ENCODE results near the gene ELP4.
A peak's percentile ranks its signal among the peaks of the same experiment; 100 is the strongest.

ELP4 gene

GRCh38 chr11:31806928-31807798 lies 297.6 kb downstream of the ELP4 start:
- H3K36me3 ChIP-seq (ENCODE audit: control insufficient read depth, insufficient read depth, low read length), result no peaks in the 10 kb centered on the region
- no peak overlapping the region for H3K27ac ChIP-seq (ENCODE audit: insufficient read depth, low read depth, low read length, poor library complexity, severe bottlenecking)

DNA sequence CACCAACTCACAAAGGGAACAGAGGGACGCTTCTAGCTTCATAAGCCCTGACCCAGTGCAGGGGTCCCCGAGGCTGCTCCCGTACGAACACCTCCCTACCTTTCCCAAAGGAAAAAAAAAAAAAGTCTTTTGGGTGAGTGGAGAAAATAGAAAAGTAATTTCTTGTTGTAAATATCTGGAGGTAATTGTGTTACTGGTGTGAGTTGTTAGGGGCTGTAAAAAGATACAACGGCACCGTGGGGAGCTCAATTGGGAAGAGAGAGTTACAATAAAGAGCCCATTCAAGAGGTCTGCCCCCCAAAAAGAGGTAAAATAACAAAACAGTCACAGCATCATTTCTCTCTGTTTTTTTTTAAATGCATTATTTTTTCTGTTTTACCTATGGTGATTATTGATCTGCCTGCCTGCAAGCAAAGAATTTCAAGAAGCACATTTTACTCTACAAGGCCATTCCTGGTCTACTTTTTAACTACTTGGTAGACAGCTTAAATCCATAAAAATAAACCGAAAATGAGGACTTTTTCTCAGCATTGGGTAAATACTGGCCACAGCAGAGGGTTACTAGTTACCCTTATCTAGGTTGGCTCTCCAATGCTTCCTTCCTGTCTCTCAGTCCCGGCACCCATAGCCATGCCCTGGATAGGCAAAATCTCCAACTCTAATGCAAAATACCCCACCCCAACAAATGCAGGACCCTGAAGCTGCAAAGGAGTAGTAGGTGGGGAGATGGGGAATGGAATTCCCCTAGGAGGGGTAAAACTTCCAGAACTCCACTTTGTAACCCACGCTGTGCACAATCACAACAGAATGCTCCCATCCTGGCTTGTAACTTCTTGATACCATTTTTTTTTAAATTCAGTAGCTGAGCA lies 298.5 kb downstream of the ELP4 start:
- peak overlapping the region; percentile 67 for H3K4me3 ChIP-seq (ENCODE audit: insufficient read depth, low read depth, low read length)
- WGBS, 2 experiments, result 3% methylated on average over 7 to 9 of the region's 9 CpGs
- peaks cover 45% of the 10 kb centered on the region for H3K4me1 ChIP-seq (ENCODE audit: control insufficient read depth, insufficient read depth, low read length)
- H3K27ac ChIP-seq (ENCODE audit: insufficient read depth, low read depth, low read length, poor library complexity, severe bottlenecking), result no peak overlapping the region
- H3K36me3 ChIP-seq (ENCODE audit: control insufficient read depth, insufficient read depth, low read length), result no peaks in the 10 kb centered on the region
- no peaks in the 10 kb centered on the region for H3K9me3 ChIP-seq (ENCODE audit: control insufficient read depth, low read length)
- peaks cover 100% of the 10 kb centered on the region for H3K27me3 ChIP-seq (ENCODE audit: control insufficient read depth, insufficient read depth, low read length, poor library complexity, severe bottlenecking)

More at GRCh38 chr11:31806928-31807798, 297.6 kb downstream of the ELP4 start:
- Histone ChIP-seq H3K4me1 (ENCODE audit: control insufficient read depth, insufficient read depth, low read length) (peaks cover 37% of the 10 kb centered on the region), H3K27me3 (ENCODE audit: control insufficient read depth, insufficient read depth, low read length, poor library complexity, severe bottlenecking) (peaks cover 100% of the 10 kb centered on the region), H3K4me3 (ENCODE audit: insufficient read depth, low read depth, low read length) (peak overlapping the region; percentile 67), H3K9me3 (ENCODE audit: control insufficient read depth, low read length) (no peaks in the 10 kb centered on the region)
- 5 to 6% methylated on average over 13 of the region's 13 CpGs for WGBS, 2 experiments

DNA sequence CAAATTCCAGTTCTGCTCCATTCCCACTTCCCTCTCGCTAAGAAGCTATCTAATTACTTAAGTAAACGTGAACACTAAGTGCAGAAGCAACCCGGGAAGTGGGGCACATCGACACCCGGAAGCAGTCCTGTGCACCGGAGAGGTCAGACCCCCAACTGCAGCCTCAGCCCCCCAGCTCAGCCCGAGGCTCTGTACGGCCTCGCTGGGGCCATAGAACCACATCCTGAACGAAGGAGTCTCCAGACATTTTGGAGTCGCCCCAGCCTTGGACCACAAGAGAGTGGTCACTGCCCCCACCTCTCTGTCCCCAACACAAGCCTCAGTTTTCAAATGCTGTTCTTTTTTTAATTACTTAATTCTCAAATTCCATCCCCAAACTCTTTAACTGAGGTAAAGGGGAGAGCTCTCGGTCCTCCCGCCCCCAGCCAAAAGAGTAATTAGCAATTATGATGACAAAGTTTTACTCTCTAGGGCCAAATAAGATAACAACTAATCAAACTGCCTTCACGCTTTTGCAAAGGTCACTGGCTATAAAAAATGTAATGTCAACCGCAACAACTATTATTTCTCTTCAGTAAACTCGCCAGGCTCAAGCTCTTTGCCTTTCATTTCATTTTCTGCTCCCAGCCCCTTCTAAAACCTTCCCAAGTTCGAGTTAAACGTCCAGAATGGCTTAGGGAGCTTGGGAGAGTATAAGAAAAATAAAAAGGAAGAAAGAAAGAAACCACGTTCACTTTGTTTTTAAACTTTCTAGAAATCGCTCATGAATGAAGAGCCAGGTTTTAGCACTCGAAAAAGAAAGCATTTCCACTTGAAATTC lies 299.4 kb downstream of the ELP4 start:
- peak overlapping the region; percentile 67 for H3K4me3 ChIP-seq (ENCODE audit: insufficient read depth, low read depth, low read length)
- H3K4me1 ChIP-seq (ENCODE audit: control insufficient read depth, insufficient read depth, low read length), result peaks cover 48% of the 10 kb centered on the region
- H3K9me3 ChIP-seq (ENCODE audit: control insufficient read depth, low read length), result no peaks in the 10 kb centered on the region
- no peaks in the 10 kb centered on the region for H3K36me3 ChIP-seq (ENCODE audit: control insufficient read depth, insufficient read depth, low read length)
- peaks cover 100% of the 10 kb centered on the region for H3K27me3 ChIP-seq (ENCODE audit: control insufficient read depth, insufficient read depth, low read length, poor library complexity, severe bottlenecking)
- WGBS, 2 experiments, result 1 to 3% methylated on average over 21 of the region's 21 CpGs
- H3K27ac ChIP-seq (ENCODE audit: insufficient read depth, low read depth, low read length, poor library complexity, severe bottlenecking), result no peak overlapping the region

DNA sequence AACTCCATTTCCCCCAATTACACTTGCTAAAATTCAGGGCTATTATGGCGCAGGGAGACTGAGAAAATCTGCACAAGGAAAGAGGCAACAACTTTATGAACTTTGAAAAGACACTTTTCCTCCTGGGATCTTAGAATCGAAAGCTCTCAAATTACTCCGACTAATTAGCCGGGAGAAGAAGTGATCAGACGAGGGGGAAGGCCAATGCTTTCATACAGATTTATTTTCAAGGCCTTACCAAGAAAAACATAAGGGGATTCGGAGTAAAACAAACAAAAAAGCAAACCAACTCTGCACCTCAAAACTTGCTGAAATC lies 299.9 kb downstream of the ELP4 start:
- H3K27me3 ChIP-seq (ENCODE audit: control insufficient read depth, insufficient read depth, low read length, poor library complexity, severe bottlenecking), result peaks cover 100% of the 10 kb centered on the region

DNA sequence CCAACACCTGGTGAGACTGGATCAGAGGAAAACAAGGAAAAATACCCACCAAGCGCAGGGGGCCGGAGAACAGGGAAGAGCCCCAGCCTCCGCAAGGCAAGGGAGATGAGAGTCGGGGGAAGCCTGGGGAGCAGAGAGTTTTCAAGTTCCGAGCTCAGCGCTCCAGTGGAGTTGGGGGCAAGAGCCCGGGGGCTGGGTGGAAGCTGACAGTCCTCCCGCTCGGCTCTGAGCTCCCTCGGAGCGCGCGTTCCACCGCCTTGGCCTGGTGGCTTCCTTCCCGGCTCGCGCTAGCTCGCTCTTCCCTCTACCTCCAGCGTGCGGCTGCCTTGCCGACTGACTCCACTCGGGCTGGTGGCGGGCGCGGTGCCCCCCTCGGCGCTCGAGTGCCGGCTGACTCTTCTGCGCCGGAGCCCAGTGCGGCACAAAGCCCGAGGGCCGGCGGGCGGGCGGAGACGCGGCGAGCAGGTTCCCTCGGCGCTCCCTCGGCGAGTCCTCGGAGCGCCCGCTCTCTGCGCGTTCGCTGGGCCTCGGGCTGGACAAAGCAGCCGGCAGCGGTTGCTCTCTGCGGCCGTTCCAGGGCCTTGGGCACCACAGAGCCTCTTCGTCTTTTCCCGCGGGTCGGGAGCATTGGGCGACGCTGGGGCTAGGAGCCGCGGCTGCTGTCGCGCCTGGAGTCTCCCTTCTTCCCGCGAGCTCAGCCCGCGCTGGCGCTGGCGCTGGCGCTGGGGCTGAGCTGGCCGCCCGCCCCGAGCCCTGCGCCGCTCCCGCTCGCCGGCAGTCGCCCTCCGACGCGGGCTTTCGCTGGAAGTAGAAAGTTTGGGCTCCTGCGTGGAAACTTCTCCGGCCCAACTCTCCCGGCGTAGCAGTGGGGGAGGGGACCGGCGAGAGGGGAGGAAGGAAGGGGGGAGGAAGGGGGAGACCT lies 300.6 kb downstream of the ELP4 start:
- Histone ChIP-seq H3K9me3 (ENCODE audit: control insufficient read depth, low read length) (no peaks in the 10 kb centered on the region), H3K4me1 (ENCODE audit: control insufficient read depth, insufficient read depth, low read length) (peaks cover 48% of the 10 kb centered on the region), H3K36me3 (ENCODE audit: control insufficient read depth, insufficient read depth, low read length) (no peaks in the 10 kb centered on the region), H3K4me3 (ENCODE audit: insufficient read depth, low read depth, low read length) (peak overlapping the region; percentile 67), H3K27me3 (ENCODE audit: control insufficient read depth, insufficient read depth, low read length, poor library complexity, severe bottlenecking) (peaks cover 100% of the 10 kb centered on the region), H3K27ac (ENCODE audit: insufficient read depth, low read depth, low read length, poor library complexity, severe bottlenecking) (no peak overlapping the region)
- 0% methylated on average over 91 of the region's 91 CpGs for WGBS, 2 experiments

More for the DNA sequence above, 299.9 kb downstream of the ELP4 start:
- WGBS, 2 experiments, result 1 to 3% methylated on average over 6 of the region's 6 CpGs
- Histone ChIP-seq H3K27ac (ENCODE audit: insufficient read depth, low read depth, low read length, poor library complexity, severe bottlenecking) (no peak overlapping the region), H3K36me3 (ENCODE audit: control insufficient read depth, insufficient read depth, low read length) (no peaks in the 10 kb centered on the region), H3K4me1 (ENCODE audit: control insufficient read depth, insufficient read depth, low read length) (peaks cover 53% of the 10 kb centered on the region), H3K4me3 (ENCODE audit: insufficient read depth, low read depth, low read length) (peak overlapping the region; percentile 67), H3K9me3 (ENCODE audit: control insufficient read depth, low read length) (no peaks in the 10 kb centered on the region)

GRCh38 chr11:31810779-31811647 lies 301.4 kb downstream of the ELP4 start, which contains the start of gene PAX6:
TSS of gene PAX6 (minus strand) at chr11:31811322. CDS start at chr11:31806411, 4,911 bp downstream.
- Histone ChIP-seq H3K4me3 (ENCODE audit: insufficient read depth, low read depth, low read length) (peak within 1 kb of the TSS; percentile 67), H3K27me3 (ENCODE audit: control insufficient read depth, insufficient read depth, low read length, poor library complexity, severe bottlenecking) (peaks cover 100% of the 10 kb centered on the region), H3K27ac (ENCODE audit: insufficient read depth, low read depth, low read length, poor library complexity, severe bottlenecking) (no peak within 1 kb of the TSS), H3K4me1 (ENCODE audit: control insufficient read depth, insufficient read depth, low read length) (peaks cover 42% of the 10 kb centered on the region), H3K9me3 (ENCODE audit: control insufficient read depth, low read length) (no peaks in the 10 kb centered on the region), H3K36me3 (ENCODE audit: control insufficient read depth, insufficient read depth, low read length) (no peaks in the 10 kb centered on the region)
- 0% methylated on average over 49 of the region's 49 CpGs for WGBS, 2 experiments

GRCh38 chr11:31812383-31813381 lies 303.1 kb downstream of the ELP4 start:
- peaks cover 50% of the 10 kb centered on the region for H3K4me1 ChIP-seq (ENCODE audit: control insufficient read depth, insufficient read depth, low read length)
- no peaks in the 10 kb centered on the region for H3K9me3 ChIP-seq (ENCODE audit: control insufficient read depth, low read length)
- peaks cover 100% of the 10 kb centered on the region for H3K27me3 ChIP-seq (ENCODE audit: control insufficient read depth, insufficient read depth, low read length, poor library complexity, severe bottlenecking)
- WGBS, 2 experiments, result 1% methylated on average over 62 of the region's 63 CpGs
- peak overlapping the region; percentile 67 for H3K4me3 ChIP-seq (ENCODE audit: insufficient read depth, low read depth, low read length)
- no peaks in the 10 kb centered on the region for H3K36me3 ChIP-seq (ENCODE audit: control insufficient read depth, insufficient read depth, low read length)
- H3K27ac ChIP-seq (ENCODE audit: insufficient read depth, low read depth, low read length, poor library complexity, severe bottlenecking), result no peak overlapping the region
